ENCODE data around the gene OCA2. TPM values are rescaled to one million over a fixed set of nuclear protein-coding genes. Genes with fewer than 3 reads are reported as not detected.

OCA2 gene
- total RNA-seq, 2 experiments from 2014 or later = not detected

- ChIA-PET POLR2A (no interaction called here), CTCF (ENCODE audit: unreplicated experiment) (no interaction called here)
- Histone ChIP-seq H2AFZ (ENCODE audit: low read length) (no peak overlapping the region), H3K36me3 (ENCODE audit: insufficient read depth, low read length) (no peaks in the 10 kb centered on the region), H3K9me2 (ENCODE audit: insufficient read depth, low read length) (no peaks in the 10 kb centered on the region), H3K9me3 (ENCODE audit: low read length) (no peaks in the 10 kb centered on the region), H3K79me2 (ENCODE audit: insufficient read depth, low read depth, low read length) (no peaks in the 10 kb centered on the region), H3K4me2 (ENCODE audit: low read length) (no peak overlapping the region), H3K4me1 (ENCODE audit: insufficient read depth, low read length, poor library complexity, severe bottlenecking) (no peaks in the 10 kb centered on the region), H3K27ac (ENCODE audit: low read depth, low read length, poor library complexity, severe bottlenecking) (no peak overlapping the region), H4K20me1 (ENCODE audit: insufficient read depth, low read length) (no peaks in the 10 kb centered on the region), H3K4me3 (ENCODE audit: low read depth, low read length, poor library complexity, severe bottlenecking) (no peak overlapping the region)
- DNase-seq (ENCODE audit: low spot score) = no peak
- no TSS peak for BruUV-seq (replicated peaks)
- intact Hi-C loops (cut with micrococcal nuclease; ENCODE audit: unreplicated experiment) = no loop called here
- no peak for TF ChIP-seq EZH2phosphoT487 (IDR thresholded peaks at IDR 0.05; ENCODE audit: borderline replicate concordance, low read depth, low read length)
- TF ChIP-seq CTCF (conservative IDR thresholded peaks at IDR 0.05; ENCODE audit: low read length) = no peak
These were observed 65.7 kb downstream of the OCA2 start for GRCh38 chr15:28033443-28033842.

- Histone ChIP-seq H3K36me3 (ENCODE audit: insufficient read depth, low read length) (no peaks in the 10 kb centered on the region), H3K4me2 (ENCODE audit: low read length) (no peak overlapping the region), H2AFZ (ENCODE audit: low read length) (no peak overlapping the region), H3K79me2 (ENCODE audit: insufficient read depth, low read depth, low read length) (no peaks in the 10 kb centered on the region), H3K9me3 (ENCODE audit: low read length) (no peaks in the 10 kb centered on the region), H3K9me2 (ENCODE audit: insufficient read depth, low read length) (no peaks in the 10 kb centered on the region), H3K27ac (ENCODE audit: low read depth, low read length, poor library complexity, severe bottlenecking) (no peak overlapping the region), H3K4me3 (ENCODE audit: low read depth, low read length, poor library complexity, severe bottlenecking) (no peak overlapping the region), H3K4me1 (ENCODE audit: insufficient read depth, low read length, poor library complexity, severe bottlenecking) (no peaks in the 10 kb centered on the region), H4K20me1 (ENCODE audit: insufficient read depth, low read length) (no peaks in the 10 kb centered on the region)
- TF ChIP-seq CTCF (conservative IDR thresholded peaks at IDR 0.05; ENCODE audit: low read length) (no peak), EZH2phosphoT487 (IDR thresholded peaks at IDR 0.05; ENCODE audit: borderline replicate concordance, low read depth, low read length) (no peak)
- no peak for DNase-seq (ENCODE audit: low spot score)
- intact Hi-C loops (cut with micrococcal nuclease; ENCODE audit: unreplicated experiment) = no loop called here
- CTCF ChIA-PET (ENCODE audit: unreplicated experiment) = no interaction called here
- no TSS peak for BruUV-seq (replicated peaks)
- POLR2A ChIA-PET = no interaction called here
These were observed 68.3 kb downstream of the OCA2 start for GRCh38 chr15:28030801-28031200.

- no peak for DNase-seq (ENCODE audit: low spot score)
- H3K4me2 ChIP-seq (ENCODE audit: low read length) = no peak overlapping the region
- H3K27ac ChIP-seq (ENCODE audit: low read depth, low read length, poor library complexity, severe bottlenecking) = no peak overlapping the region
- TF ChIP-seq EZH2phosphoT487 (IDR thresholded peaks at IDR 0.05; ENCODE audit: borderline replicate concordance, low read depth, low read length) (no peak), CTCF (conservative IDR thresholded peaks at IDR 0.05; ENCODE audit: low read length) (no peak)
- H2AFZ ChIP-seq (ENCODE audit: low read length) = no peak overlapping the region
- H3K79me2 ChIP-seq (ENCODE audit: insufficient read depth, low read depth, low read length) = no peaks in the 10 kb centered on the region
- H4K20me1 ChIP-seq (ENCODE audit: insufficient read depth, low read length) = no peaks in the 10 kb centered on the region
- intact Hi-C loops (cut with micrococcal nuclease; ENCODE audit: unreplicated experiment) = no loop called here
- H3K4me1 ChIP-seq (ENCODE audit: insufficient read depth, low read length, poor library complexity, severe bottlenecking) = no peaks in the 10 kb centered on the region
- POLR2A ChIA-PET = interaction anchor here (0.6 kb wide), 1 partner anchor 118 kb away, joined by 3 read pairs; no protein-coding TSS in a partner anchor
- H3K9me2 ChIP-seq (ENCODE audit: insufficient read depth, low read length) = no peaks in the 10 kb centered on the region
- CTCF ChIA-PET (ENCODE audit: unreplicated experiment) = no interaction called here
- BruUV-seq (replicated peaks) = no TSS peak
- H3K9me3 ChIP-seq (ENCODE audit: low read length) = no peaks in the 10 kb centered on the region
- no peak overlapping the region for H3K4me3 ChIP-seq (ENCODE audit: low read depth, low read length, poor library complexity, severe bottlenecking)
- no peaks in the 10 kb centered on the region for H3K36me3 ChIP-seq (ENCODE audit: insufficient read depth, low read length)
These were observed 71.4 kb downstream of the OCA2 start for GRCh38 chr15:28027714-28028076.
